GM23338 (cell line): ENCODE results near the gene ZNF350.

Experiments used
- CTCF ChIP-seq, 2 experiments: fragments of 200-600 bp in 1 of 2; sonication (generic) in 1 of 2; conservative IDR thresholded peaks; 2 replicates each; pipeline versions ENCODE4 v1.5.1 to v1.6.1; 2016 to 2017; ENCODE audit warnings: antibody characterized with exemption in 2 of 2, low read depth in 2 of 2, mild to moderate bottlenecking in 2 of 2, moderate library complexity in 1 of 2
- EZH2phosphoT487 ChIP-seq: fragments of 200-600 bp; sonication (generic); IDR thresholded peaks from one replicate; pipeline ENCODE4 v1.8.1; 2018; ENCODE audit warnings: antibody characterized with exemption; ENCODE audit not compliant: unreplicated experiment
- NANOG ChIP-seq: IDR thresholded peaks from 2 replicates; pipeline ENCODE4 v1.6.1; 2016; ENCODE audit warnings: antibody characterized with exemption, borderline replicate concordance

- no peak for TF ChIP-seq CTCF (conservative IDR thresholded peaks at IDR 0.05; ENCODE audit: low read depth in 2 of 2)
- no peak for TF ChIP-seq NANOG
- TF ChIP-seq EZH2phosphoT487: no peak
Measured at GRCh38 chr19:51938936-51939335, 47.7 kb downstream of the ZNF350 start.
